Loucy (cell line): Measurements from ENCODE around the gene AUH.

Experiments used
- H2AFZ ChIP-seq: fragments of 200-600 bp; sonication (generic); 2 replicates; pipeline ENCODE4 v1.6.0; 2016; ENCODE audit warnings: antibody characterized with exemption, mild to moderate bottlenecking, low read length, moderate library complexity
- H3F3A ChIP-seq: fragments of 200-600 bp; 2 replicates; pipeline ENCODE4 v1.6.0; 2016; ENCODE audit warnings: antibody characterized with exemption, low read depth, mild to moderate bottlenecking
- H3K27me3 ChIP-seq: fragments of 200-600 bp; sonication (generic); 2 replicates; pipeline ENCODE4 v1.6.1; 2014; ENCODE audit warnings: low read length, mild to moderate bottlenecking; ENCODE audit not compliant: insufficient read depth, poor library complexity, severe bottlenecking
- H3K36me3 ChIP-seq: fragments of 200-600 bp; sonication (generic); 2 replicates; pipeline ENCODE4 v1.6.1; 2016; ENCODE audit warnings: low read length; ENCODE audit not compliant: insufficient read depth
- H3K4me1 ChIP-seq: fragments of 200-600 bp; sonication (generic); 2 replicates; pipeline ENCODE4 v1.5.1; 2014; ENCODE audit warnings: low read length, mild to moderate bottlenecking; ENCODE audit not compliant: insufficient read depth, poor library complexity, severe bottlenecking
- H3K4me2 ChIP-seq: fragments of 200-600 bp; sonication (generic); 2 replicates; pipeline ENCODE4 v1.6.0; 2014; ENCODE audit warnings: antibody characterized with exemption, low read length, low read depth, mild to moderate bottlenecking; ENCODE audit not compliant: poor library complexity, severe bottlenecking
- H3K4me3 ChIP-seq: fragments of 200-600 bp; sonication (generic); 2 replicates; pipeline ENCODE4 v1.5.1; 2014; ENCODE audit warnings: low read length, mild to moderate bottlenecking, mixed read lengths; ENCODE audit not compliant: poor library complexity, severe bottlenecking
- H3K79me2 ChIP-seq: fragments of 200-600 bp; sonication (generic); 2 replicates; pipeline ENCODE4 v1.6.1; 2014; ENCODE audit warnings: low read length; ENCODE audit not compliant: insufficient read depth
- H3K9ac ChIP-seq: fragments of 200-600 bp; sonication (generic); 2 replicates; pipeline ENCODE4 v1.6.0; 2014; ENCODE audit warnings: mild to moderate bottlenecking, low read depth, low read length, moderate library complexity; ENCODE audit not compliant: poor library complexity, severe bottlenecking
- H3K9me2 ChIP-seq: fragments of 200-600 bp; sonication (generic); replicated peaks from 2 replicates; pipeline ENCODE4 v1.6.1; 2016; ENCODE audit warnings: low read depth, low read length, mixed read lengths
- H3K9me3 ChIP-seq: fragments of 200-600 bp; sonication (generic); 2 replicates; pipeline ENCODE4 v1.6.1; 2014; ENCODE audit warnings: mild to moderate bottlenecking, antibody characterized with exemption, low read length, low read depth; ENCODE audit not compliant: insufficient read depth
- H4K20me1 ChIP-seq: fragments of 200-600 bp; sonication (generic); 2 replicates; pipeline ENCODE4 v1.6.0; 2014; ENCODE audit warnings: antibody characterized with exemption, low read length, mild to moderate bottlenecking; ENCODE audit not compliant: insufficient read depth, poor library complexity, severe bottlenecking
- EZH2phosphoT487 ChIP-seq: fragments of 200-600 bp; IDR thresholded peaks from 2 replicates; pipeline ENCODE4 v1.6.1; 2018; ENCODE audit warnings: antibody characterized with exemption, mild to moderate bottlenecking, moderate library complexity, borderline replicate concordance
- TF ChIP-seq, protein P1 (sequence below): fragments of 200-600 bp; sonication (generic); conservative IDR thresholded peaks from 2 replicates; pipeline ENCODE4 v1.5.1; 2014; ENCODE audit warnings: mild to moderate bottlenecking, antibody characterized with exemption, low read length

AUH gene

DNA sequence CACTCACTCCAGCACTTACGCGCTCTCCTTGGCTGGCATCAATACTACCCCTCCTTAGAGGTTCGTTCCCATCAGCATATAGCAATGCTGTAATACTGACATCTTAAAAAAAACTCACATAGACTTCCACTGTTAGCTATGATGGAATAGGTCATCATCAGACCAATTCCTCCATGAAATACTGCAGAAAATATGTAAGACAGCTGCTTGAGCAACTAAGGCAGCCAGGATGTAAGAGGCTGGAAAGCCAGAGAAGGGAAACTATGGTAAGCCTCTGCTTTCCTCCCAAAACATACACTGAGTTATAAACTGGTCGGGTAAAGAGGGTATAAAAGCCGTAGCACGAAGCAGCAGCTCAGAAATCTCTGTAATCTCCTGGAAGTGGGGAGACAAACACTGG is 33.5 kb downstream of the AUH start:
- peaks cover 6% of the 10 kb centered on the region for H3K4me1 ChIP-seq
- H3K9ac ChIP-seq, result no peak overlapping the region
- H3K4me3 ChIP-seq, result no peak overlapping the region
- peaks cover 25% of the 10 kb centered on the region for H3K9me3 ChIP-seq
- no peaks in the 10 kb centered on the region for H3K79me2 ChIP-seq
- TF ChIP-seq, protein P1, sequence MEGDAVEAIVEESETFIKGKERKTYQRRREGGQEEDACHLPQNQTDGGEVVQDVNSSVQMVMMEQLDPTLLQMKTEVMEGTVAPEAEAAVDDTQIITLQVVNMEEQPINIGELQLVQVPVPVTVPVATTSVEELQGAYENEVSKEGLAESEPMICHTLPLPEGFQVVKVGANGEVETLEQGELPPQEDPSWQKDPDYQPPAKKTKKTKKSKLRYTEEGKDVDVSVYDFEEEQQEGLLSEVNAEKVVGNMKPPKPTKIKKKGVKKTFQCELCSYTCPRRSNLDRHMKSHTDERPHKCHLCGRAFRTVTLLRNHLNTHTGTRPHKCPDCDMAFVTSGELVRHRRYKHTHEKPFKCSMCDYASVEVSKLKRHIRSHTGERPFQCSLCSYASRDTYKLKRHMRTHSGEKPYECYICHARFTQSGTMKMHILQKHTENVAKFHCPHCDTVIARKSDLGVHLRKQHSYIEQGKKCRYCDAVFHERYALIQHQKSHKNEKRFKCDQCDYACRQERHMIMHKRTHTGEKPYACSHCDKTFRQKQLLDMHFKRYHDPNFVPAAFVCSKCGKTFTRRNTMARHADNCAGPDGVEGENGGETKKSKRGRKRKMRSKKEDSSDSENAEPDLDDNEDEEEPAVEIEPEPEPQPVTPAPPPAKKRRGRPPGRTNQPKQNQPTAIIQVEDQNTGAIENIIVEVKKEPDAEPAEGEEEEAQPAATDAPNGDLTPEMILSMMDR, result no peak
- no peak for TF ChIP-seq EZH2phosphoT487
- H3K27me3 ChIP-seq, result no peaks in the 10 kb centered on the region
- H2AFZ ChIP-seq, result no peak overlapping the region
- no peaks in the 10 kb centered on the region for H3F3A ChIP-seq
- H4K20me1 ChIP-seq, result no peaks in the 10 kb centered on the region
- peaks cover 35% of the 10 kb centered on the region for H3K36me3 ChIP-seq
- H3K9me2 ChIP-seq, result no peaks in the 10 kb centered on the region
- H3K4me2 ChIP-seq, result no peak overlapping the region

DNA sequence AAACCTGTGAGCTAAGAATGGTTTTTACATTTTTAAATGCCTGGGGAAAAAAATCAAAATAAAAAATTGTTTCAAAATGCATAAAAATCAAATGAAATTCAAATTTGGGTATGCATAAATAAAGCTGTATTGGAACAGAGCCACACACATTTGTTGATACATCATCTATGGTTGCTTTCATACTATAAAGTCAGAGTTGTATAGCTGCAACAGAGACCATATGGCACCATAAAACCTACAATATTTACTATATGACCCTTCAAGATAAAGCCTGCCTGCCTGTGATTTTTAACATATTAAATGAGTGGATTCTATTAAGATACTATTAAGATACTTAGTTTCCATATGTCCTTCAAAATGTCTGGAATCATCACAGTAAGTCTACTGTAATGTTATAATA is 40.0 kb downstream of the AUH start:
- Histone ChIP-seq H3K9me3 (no peaks in the 10 kb centered on the region), H3K79me2 (no peaks in the 10 kb centered on the region; the same call in 1 of the 2 replicates), H3K4me2 (no peak overlapping the region), H3F3A (no peaks in the 10 kb centered on the region), H3K4me3 (no peak overlapping the region), H3K4me1 (peaks cover 8% of the 10 kb centered on the region), H3K9me2 (no peaks in the 10 kb centered on the region), H4K20me1 (no peaks in the 10 kb centered on the region), H3K36me3 (peaks cover 24% of the 10 kb centered on the region; the same call in 1 of the 2 replicates), H2AFZ (no peak overlapping the region), H3K27me3 (no peaks in the 10 kb centered on the region), H3K9ac (no peak overlapping the region)
- no peak for TF ChIP-seq EZH2phosphoT487
- TF ChIP-seq, protein P1, result no peak

DNA sequence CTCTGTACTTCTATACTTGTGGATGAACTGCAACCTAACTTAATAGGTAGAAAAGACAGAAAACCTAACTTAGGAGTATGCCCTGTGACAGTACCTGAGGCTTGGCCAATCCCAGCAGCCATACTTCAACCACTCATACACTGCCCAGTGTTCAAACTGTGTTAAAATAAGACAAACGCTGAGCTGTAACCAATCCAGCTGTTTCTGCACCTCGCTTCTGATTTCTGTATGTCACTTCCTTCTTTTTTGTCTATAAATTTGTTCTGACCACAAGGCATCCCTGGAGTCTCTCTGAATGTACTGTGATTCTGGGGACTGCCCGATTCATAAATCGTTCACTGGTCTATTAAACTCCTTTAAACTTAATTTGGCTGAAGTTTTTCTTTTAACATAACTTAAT is 41.4 kb downstream of the AUH start:
- Histone ChIP-seq H3K9me2 (no peaks in the 10 kb centered on the region), H3K4me1 (peaks cover 8% of the 10 kb centered on the region), H4K20me1 (no peaks in the 10 kb centered on the region), H3K36me3 (peaks cover 18% of the 10 kb centered on the region; the same call in 1 of the 2 replicates), H3K79me2 (no peaks in the 10 kb centered on the region; the same call in 1 of the 2 replicates), H3K27me3 (no peaks in the 10 kb centered on the region), H3K4me3 (no peak overlapping the region), H3K4me2 (no peak overlapping the region), H3K9me3 (no peaks in the 10 kb centered on the region), H3F3A (no peaks in the 10 kb centered on the region), H3K9ac (no peak overlapping the region), H2AFZ (no peak overlapping the region)
- TF ChIP-seq, protein P1, result no peak
- TF ChIP-seq EZH2phosphoT487, result no peak
